ENCODE data around the gene P4HTM.

Gene P4HTM

GRCh38 chr3:49020330-49021212, 30.5 kb downstream of the P4HTM start:
- TF ChIP-seq CTCF (conservative IDR thresholded peaks at IDR 0.05; ENCODE audit: low read depth, low read length), result no peak
- no peak for DNase-seq (ENCODE audit: low read depth)
- peak overlapping the region; percentile 93 for H3K4me3 ChIP-seq (ENCODE audit: low read depth, low read length)

GRCh38 chr3:49021213-49021812, 31.3 kb downstream of the P4HTM start:
- H3K4me3 ChIP-seq (ENCODE audit: low read depth, low read length), result peak overlapping the region; percentile 93
- DNase-seq (ENCODE audit: low read depth), result peak; percentile 98
- TF ChIP-seq CTCF (conservative IDR thresholded peaks at IDR 0.05; ENCODE audit: low read depth, low read length), result no peak

GRCh38 chr3:49021813-49022687, 32.0 kb downstream of the P4HTM start, which contains the start of gene NDUFAF3:
Gene NDUFAF3, plus strand, starts transcription at chr3:49022121. Its CDS starts 24 bp downstream, at chr3:49022145.
- peak; percentile 78 for TF ChIP-seq CTCF (conservative IDR thresholded peaks at IDR 0.05; ENCODE audit: low read depth, low read length)
- peak; percentile 95 for DNase-seq (ENCODE audit: low read depth)
- H3K4me3 ChIP-seq (ENCODE audit: low read depth, low read length), result peak within 1 kb of the TSS; percentile 93

GRCh38 chr3:49022688-49023171, 32.7 kb downstream of the P4HTM start:
- DNase-seq (ENCODE audit: low read depth), result no peak
- no peak for TF ChIP-seq CTCF (conservative IDR thresholded peaks at IDR 0.05; ENCODE audit: low read depth, low read length)
- peak overlapping the region; percentile 93 for H3K4me3 ChIP-seq (ENCODE audit: low read depth, low read length)

GRCh38 chr3:49023775-49024174, 33.7 kb downstream of the P4HTM start:
- DNase-seq (ENCODE audit: low read depth), result no peak
- H3K4me3 ChIP-seq (ENCODE audit: low read depth, low read length), result no peak overlapping the region
- no peak for TF ChIP-seq CTCF (conservative IDR thresholded peaks at IDR 0.05; ENCODE audit: low read depth, low read length)

- no peak for TF ChIP-seq CTCF (conservative IDR thresholded peaks at IDR 0.05; ENCODE audit: low read depth, low read length)
- no peak overlapping the region for H3K4me3 ChIP-seq (ENCODE audit: low read depth, low read length)
- no peak for DNase-seq (ENCODE audit: low read depth)
Measured at GRCh38 chr3:49024449-49024848, 34.4 kb downstream of the P4HTM start.
